Keratinocyte (primary cell): ENCODE measurements around the gene CADM2.

Experiments used
- EZH2 ChIP-seq: IDR thresholded peaks from one replicate; pipeline ENCODE4 v1.6.1; 2012; ENCODE audit warnings: inconsistent platforms, mild to moderate bottlenecking, low read length, moderate library complexity
- TF ChIP-seq, protein P1 (sequence below), 3 experiments: IDR thresholded peaks in 1 of 3; conservative IDR thresholded peaks in 1 of 3; optimal IDR thresholded peaks in 1 of 3; 2 replicates in 2 of 3; 3 replicates in 1 of 3; pipeline versions ENCODE3 to v1.5.1; 2011; ENCODE audit warnings: low read length in 3 of 3, mild to moderate bottlenecking in 3 of 3, moderate library complexity in 2 of 3, control low read depth in 1 of 3, inconsistent platforms in 1 of 3; ENCODE audit not compliant: insufficient read depth in 2 of 3; ENCODE audit errors: extremely low read depth in 1 of 3

DNA sequence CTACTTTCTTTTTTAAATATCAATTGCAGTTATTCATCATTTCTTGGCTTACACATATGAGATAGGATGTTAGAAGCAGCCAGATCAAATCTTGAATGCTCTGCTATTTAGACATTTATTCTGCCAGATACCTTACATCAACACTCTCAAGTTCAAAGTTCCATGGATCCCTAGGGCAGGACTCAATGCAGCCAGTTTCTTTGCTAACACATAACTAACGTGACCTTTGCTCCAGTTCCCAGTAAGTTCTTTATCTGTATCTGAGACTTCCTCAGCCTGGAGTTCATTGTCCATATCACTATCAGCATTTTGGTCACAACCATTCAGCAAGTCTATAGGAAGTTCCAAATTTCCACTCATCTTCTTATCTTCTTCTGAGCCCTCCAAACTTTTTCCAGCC is 1092.3 kb downstream of the CADM2 start:
- TF ChIP-seq EZH2, result no peak
- TF ChIP-seq, protein P1, sequence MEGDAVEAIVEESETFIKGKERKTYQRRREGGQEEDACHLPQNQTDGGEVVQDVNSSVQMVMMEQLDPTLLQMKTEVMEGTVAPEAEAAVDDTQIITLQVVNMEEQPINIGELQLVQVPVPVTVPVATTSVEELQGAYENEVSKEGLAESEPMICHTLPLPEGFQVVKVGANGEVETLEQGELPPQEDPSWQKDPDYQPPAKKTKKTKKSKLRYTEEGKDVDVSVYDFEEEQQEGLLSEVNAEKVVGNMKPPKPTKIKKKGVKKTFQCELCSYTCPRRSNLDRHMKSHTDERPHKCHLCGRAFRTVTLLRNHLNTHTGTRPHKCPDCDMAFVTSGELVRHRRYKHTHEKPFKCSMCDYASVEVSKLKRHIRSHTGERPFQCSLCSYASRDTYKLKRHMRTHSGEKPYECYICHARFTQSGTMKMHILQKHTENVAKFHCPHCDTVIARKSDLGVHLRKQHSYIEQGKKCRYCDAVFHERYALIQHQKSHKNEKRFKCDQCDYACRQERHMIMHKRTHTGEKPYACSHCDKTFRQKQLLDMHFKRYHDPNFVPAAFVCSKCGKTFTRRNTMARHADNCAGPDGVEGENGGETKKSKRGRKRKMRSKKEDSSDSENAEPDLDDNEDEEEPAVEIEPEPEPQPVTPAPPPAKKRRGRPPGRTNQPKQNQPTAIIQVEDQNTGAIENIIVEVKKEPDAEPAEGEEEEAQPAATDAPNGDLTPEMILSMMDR (optimal IDR thresholded peaks at IDR 0.05 in 1 of 3, IDR thresholded peaks at IDR 0.05 in 1 of 3, conservative IDR thresholded peaks at IDR 0.05 in 1 of 3; ENCODE audit: extremely low read depth in 1 of 3, insufficient read depth in 2 of 3, low read length in 3 of 3), result no peak
